GM19372 (cell line): ENCODE data around the gene LPP.
A peak's percentile ranks its signal among the peaks of the same experiment; 100 is the strongest.

Experiments
- ATAC-seq: cut with Tn5 transposase; IDR thresholded peaks from one replicate; pipeline ENCODE4 v1.9.1; 2021; ENCODE audit warnings: mild to moderate bottlenecking, low read depth, moderate library complexity; ENCODE audit not compliant: unreplicated experiment

Gene LPP

DNA sequence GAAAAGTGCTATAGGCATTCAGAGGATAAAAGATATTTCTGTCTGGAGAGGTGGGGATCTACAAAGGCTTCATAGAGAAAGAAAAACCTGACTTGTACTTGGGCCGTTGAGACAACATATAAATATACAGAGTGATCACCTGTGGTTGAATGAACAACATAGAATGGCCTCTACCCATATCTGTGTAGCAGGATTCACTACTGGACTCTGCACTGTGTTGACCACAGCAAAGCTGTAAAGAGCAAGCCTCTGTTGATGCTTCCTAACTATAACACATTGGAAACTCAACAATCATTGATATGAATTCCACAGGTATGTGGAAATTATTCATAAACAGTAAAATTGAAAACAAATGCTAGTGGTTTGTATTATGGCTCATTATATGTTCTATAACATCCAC, 19.1 kb upstream of the LPP start:
- ATAC-seq = no peak

DNA sequence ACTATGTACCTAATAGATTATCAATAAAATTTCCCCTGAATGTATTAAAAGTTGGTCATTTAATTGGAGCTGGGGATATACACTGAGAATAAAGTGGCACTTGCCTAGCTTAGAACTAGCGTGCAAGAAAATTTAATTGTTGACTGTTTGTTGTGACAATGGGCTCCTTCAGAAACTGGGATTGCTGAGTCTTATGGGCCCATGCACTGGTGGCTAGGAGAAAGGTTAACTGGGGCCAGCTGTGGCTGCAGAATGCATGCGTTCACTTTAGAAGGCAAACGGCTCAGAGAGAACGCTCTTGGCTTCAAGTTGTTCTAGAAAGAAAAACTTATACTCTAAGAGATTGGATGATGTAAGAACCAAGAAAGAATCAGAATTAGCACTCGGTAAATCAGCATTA, 18.7 kb upstream of the LPP start:
- no peak for ATAC-seq

DNA sequence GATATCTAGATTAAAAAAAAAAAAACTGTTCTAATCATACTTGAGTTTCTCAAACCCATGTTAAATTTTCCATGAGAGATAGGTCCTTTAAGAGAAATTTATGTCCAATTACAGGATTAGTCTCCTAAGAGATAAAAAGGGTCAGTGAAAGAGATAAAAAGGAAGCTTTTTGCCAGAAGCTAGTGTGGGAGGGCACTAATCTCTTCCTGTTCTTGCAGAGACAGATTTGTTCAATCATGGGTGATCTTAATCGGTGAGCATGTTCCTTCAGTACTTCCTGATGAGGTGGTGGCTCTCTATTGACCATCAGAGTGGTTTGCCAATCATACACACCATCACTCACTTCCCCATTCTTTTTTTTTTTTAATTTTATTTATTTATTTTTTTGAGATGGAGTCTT, 16.9 kb upstream of the LPP start:
- ATAC-seq = no peak

DNA sequence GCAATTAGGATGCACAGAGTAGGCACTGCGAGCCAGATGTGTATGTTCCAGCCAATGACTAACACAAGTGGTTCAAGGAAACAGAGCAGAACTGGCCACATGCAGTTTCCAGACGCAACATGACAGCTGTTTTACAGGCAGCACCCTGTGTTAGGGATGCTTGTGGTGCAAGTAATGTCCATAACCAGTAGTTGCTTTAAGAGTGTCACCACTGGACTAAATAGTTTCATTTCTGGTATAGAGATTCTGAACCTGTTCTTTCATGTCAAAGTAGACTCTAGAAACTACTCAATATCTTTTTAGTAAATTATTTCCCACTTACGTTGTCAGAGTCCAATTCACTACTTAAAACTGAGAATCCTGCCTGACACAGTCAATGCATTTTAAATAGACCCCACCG, 14.5 kb upstream of the LPP start:
- ATAC-seq = no peak

DNA sequence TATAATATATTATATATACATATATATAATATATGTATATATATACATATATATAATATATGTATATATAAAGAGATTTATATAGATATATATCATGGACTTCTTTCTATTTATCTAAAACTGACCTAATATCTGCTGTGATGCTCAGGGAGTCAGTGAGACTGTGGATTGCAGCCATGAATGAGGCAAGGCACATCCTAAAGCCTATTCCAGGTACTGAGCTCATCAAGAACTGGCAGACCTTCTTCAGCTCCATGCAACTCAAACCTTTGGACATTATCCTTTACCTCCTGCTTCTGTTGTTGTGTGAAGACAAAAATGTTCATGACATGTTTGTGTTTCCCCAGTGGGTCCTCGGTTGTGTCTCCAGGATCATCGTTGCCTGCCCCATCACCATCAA, 7.7 kb upstream of the LPP start:
- ATAC-seq = no peak

DNA sequence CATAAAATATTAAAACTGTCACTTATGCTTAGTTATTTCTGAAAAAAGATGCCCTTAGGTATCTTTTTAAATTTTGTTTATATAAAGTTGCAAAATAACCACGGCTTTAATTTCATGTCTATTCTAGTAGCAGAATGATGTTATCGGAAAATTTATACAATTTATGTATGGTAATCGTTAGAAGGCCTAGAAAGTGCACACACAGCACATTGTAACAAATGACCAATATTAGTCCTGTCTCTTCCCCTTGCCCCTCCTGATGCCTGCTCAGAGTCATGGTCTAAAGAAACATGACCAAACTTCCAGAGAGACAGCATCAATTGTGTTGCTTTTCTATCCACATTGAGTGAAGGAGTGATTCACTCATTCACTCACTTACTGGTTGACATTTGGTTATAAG, 6.2 kb upstream of the LPP start:
- ATAC-seq = no peak

DNA sequence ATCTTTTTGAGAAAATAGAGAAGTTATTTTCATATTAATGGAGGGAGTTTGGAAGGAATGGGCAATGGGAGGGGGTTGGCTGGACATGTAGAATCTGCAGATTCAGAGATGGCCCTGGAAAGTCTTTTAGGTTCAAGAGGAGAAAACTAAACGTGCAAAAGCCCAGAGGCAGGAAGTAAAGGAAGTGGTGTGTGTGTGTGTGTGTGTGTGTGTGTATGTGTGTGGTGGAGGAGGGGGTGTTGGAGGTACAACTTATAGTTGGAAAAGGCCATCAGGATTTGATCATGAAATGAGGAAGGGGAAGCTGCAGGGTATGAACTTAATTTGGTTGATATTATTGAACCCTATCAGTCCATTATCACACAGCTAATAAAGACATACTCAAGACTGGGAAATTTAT, 5.6 kb upstream of the LPP start:
- no peak for ATAC-seq

DNA sequence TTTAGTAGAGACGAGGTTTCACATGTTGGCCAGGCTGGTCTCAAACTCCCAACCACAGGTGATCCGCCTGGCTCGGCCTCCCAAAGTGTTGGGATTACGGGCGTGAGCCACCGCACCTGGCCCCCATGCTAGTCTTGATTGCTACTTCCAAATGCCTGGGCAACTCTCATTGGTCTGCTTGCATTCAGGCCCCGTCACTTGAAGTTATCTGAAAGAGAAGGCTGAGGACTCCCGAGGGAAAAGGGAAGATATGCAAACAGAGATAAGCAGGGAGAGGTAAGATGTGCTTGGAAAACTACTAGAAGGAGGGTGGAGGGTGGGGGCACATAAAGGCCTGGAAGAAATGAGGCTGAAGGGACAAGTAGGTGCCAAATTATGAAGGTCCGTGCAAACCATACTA, 4.4 kb upstream of the LPP start:
- no peak for ATAC-seq

DNA sequence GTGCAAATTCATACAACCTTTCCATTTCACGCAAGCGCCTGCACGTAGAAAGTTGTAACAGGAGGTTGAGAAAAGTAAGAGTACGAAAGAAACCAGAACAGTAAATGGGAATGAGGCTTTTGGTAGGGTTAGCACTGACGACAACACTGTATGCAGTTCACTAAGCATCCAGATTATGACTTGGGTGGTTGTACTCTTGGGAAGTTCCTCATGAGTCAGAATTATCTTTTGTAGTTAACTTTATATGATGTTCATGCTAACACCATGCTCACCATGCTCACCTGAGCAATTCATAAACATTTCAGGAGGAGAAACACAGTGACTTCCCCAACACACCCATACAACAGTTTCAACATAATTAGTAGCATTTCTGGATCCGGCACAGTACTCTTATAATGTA, 3.0 kb upstream of the LPP start:
- no peak for ATAC-seq

DNA sequence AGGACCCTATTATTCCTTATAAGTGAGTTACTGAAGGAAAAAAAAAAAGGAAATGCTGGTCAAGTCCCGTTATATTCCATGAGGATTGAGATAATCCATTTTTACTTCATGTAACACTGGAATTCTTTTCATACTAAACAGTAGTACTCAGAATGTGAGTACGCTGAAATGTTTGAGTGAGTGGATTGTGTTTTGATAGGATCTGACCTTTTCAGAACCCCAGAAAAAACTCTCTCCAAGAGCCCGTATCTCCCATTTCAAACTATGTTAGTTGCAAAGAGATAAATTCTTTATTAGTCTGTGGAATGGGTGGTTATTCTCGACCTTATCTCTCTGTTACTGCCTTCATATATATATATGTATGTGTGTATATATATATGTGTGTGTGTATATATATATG, 2.5 kb upstream of the LPP start:
- ATAC-seq = no peak

DNA sequence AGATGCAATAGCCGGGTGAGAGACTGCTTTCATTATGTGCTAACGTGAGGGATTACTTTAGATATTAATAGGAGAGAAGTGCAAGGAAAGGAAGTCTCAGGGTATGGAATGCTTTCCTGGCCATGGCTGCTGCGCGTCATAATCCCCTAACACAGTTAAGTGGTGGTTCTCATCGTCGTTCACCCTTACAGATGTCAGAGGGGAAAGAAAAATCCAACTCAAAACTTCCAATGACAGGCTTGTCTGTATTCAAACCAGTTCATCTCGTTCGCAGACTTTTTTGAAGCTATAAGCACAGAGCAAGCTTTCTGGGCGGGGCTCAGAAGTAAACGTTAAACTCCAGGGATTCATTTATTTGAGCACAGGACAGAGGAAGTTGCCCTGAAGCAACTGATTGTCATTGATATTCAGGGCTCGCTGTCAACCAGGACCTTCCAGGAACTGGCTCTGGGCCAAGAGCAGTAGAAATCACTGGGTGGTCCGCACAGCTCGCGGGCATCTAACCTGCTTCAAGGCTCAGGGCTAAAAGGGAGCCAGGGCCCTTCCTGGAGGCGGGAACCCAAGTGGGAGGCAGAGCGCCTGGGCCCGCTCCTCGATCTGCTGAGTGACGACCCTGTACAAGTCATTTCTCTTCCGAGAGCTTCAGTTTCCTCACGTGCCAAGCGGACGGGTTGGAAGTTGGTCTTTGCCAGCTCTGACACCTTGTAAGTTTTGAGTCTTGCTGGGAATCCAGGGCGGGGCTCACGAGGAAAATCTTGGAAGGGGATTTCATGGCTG, 1.1 kb upstream of the LPP start:
- no peak for ATAC-seq

DNA sequence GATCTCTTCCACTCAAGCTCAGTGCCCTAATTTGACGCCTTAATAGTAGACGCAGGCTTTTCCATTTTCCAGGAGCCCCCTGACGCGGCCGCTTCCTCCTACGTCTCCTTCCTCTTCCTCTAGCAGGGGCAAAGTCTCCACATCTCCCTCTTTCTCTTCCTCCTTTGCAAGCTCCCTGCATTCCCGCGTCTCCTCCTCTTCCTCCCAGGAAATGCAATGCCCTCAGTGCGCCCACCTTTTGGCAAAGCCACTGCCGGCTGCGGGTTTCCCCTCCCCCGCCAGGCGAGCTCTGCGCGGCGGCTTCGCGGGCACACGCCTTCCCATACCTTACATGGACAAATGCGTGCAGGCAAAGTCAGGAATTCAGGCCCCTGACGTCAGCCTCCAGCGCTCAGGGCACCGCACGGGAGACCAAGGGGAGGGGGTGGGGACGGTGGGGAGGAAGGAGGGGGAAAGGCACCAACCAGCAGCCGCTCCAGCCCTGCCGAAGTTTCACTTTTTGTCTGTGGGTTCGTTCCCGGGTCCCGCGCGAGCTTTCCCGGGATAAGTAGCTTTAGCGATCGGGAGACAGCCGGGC, 432 bp upstream of the LPP start:
- peak; percentile 18 for ATAC-seq

DNA sequence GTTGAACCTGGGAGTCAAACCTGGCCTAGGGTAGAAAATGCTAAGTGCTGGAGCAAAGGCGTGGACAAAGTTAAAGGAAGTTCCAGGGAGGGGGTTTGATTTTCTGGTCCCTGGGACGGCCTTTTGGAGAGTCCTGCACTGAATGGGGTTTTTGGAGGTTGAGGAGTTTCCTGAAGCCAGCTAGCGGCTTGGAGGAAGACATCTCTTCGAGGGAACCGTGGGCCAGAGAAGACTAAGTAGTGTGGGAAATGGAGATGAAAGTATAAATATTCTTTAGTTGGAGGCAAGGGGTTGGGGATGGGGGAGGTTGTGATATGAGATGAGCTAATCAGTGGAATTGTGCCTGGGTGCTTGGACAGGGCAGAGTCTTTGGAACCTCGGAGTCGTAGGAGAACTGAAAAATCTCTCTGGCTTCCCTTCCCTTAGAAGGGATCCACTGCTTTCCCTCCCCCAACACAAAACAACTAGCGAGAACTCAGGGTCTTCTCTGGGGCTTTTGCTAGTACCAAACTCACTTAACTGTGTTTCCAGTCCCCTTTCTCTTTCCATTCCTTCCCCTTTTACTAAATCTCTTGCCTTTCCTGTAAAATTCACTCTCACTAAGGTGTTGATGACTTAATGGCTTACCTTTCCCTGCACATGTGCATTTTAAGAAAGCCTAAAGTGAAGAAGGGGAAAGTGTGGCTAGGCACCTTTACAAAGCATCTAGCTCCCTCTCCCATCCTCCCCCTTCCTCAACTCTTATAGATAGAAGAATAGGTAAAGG, 1.0 kb downstream of the LPP start:
- ATAC-seq = no peak

DNA sequence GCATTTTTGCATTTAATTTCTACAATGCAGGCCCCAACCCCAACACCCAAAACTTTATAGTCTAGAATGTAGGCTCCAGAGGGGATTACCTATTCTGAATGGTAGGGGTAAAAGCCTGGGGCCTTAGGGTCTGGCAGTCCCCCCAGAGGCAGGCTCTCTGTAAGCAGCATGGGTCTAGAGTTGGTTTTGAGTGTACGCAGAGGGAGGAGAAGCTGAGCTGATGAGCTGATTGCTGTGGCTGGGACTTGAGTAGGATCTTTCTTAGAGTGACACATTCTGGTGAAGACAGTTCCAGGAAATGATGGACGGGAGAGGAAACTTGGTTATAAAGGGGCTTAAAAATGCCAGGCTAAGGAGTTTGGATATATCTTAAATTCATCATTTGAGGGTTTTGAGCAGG, 2.1 kb downstream of the LPP start:
- no peak for ATAC-seq

DNA sequence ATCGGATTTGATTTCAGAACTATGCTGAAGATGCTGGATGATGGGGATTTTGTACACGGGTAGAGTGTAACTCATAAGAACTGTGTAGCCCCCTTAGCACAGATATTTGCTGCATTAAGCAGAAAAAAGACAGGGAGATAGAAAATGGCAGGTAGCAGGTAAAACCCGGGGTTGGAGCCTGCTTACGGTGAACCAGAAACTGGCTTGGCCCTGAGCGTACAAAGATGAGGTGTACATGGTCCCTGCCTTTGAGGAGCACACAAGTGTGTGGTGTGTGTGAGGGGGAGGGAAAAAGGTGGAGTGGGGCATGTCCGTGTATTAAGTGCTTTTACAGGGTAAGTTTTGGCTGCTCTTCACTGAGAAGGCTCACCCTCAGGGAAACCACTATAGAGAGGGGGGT, 3.5 kb downstream of the LPP start:
- no peak for ATAC-seq

DNA sequence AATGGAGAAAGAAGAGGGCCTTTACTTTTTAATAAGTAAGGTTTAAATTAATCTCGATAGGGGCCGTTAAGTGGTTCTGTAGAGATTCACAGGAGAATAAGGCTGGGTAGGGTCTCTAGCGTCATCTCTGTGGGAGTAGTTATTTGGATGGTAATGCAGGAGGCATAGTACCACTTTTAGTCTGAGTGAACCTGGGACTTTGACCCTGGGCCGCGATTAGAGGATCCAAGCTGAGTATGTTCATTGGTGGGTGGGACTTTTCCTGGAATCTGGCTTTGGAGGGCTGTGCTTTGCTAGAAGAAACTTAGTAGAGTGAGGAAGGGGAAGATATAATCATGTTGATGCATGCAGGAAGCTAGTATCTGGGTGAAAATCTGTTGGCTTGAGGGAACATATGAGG, 4.0 kb downstream of the LPP start:
- ATAC-seq = no peak

DNA sequence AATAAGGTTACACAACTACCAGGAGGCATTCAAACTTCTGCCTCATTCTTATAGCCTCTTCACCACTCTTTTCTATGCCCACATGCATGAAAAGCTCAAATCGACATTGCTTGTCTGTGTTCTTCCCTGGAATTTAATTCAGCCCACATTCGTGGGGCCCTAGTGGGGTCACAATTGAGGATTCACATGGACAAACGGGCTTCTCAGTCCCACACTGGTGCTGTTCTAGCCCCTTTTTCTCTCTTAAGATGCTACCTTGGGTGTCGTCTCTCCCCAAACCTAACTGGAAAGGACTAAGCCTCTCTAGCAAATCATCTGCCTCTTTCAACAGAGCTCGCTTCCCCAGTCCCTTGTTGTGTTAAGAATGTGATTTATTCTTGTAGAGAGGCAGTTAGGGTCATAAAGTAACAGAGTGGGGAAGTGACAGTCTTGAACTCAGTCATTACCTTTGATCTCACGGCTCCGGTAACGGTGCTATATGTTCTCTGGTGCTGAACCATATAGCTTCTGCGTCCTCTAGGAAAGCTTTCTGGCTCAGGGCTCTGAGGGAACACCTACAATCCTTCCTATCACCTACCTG, 4.9 kb downstream of the LPP start:
- ATAC-seq = no peak

DNA sequence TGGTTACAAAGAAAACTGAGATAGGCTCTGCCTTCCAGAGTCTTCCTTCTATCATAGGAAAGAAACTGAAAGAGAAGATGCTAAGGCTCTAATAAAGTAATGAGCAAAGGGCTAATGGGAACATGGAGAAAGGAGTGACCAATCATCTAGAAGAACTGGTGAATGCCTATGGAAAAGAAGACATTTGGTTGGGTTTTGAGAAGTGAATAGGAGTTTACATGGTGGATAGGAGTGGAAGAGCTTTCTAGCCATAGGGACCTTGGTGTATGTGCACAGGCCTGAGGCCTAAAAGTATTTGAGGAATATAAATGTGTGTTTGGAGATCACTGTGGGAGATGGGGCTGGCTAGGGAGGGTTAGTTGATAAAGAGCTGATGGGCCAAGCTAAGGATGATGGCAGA, 6.8 kb downstream of the LPP start:
- no peak for ATAC-seq

DNA sequence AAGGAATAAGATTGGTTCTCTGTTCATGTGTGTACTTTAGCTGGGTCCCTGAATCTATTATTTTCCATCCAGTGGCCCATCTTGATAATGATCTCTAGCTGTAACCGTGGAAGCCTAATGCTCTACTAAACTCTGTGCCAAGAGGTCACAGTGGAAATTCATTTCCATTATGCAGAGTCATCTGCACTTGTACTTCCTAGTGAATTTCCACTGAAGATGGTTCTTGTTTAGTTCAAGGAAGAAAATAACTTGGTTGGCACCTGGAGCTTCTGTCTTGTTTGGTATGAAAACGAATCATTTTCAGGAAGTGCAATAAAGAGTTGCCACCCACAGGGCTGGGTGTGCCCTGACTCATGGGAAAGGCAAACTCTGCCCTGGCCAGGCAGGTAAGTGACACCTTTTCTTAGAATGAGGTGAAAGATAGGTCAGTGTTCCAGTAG, 10.3 kb downstream of the LPP start:
- no peak for ATAC-seq

DNA sequence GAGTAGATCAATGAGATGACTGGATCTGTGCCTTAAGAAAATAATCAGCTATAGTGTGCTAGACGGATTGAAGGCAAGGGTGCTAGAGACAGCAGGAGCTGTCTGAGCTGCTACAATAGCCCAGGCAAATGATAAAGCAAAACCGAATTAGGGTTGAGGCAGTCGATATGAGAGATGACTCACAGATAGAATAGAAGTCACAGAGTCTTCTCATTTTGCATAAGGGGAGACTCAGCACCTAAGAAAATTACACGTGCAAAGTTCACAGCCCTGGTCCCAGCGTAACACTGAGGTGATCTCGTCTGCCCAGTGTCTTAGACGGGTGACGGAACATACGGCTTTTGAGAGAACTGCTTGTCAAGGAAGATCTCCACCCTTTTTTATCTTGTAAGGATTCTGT, 11.6 kb downstream of the LPP start:
- no peak for ATAC-seq

DNA sequence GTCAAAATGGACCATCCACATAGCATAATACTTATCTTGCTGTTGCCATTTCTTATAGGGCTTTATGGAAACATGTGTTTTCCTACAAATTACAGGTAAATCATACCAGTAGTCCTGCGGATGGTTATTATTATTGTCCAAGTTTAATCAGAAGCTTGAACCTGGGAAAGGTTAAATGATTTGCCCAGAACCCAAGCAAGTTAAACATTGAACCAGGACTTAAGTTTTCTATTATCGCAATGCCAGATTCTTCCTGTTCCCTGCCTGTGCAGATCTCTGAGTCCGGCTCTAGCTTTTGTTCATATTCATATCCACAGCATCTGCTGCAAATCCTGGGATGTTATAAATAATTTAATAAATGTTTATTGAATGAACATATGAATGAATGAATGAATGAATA, 12.5 kb downstream of the LPP start:
- ATAC-seq = no peak

DNA sequence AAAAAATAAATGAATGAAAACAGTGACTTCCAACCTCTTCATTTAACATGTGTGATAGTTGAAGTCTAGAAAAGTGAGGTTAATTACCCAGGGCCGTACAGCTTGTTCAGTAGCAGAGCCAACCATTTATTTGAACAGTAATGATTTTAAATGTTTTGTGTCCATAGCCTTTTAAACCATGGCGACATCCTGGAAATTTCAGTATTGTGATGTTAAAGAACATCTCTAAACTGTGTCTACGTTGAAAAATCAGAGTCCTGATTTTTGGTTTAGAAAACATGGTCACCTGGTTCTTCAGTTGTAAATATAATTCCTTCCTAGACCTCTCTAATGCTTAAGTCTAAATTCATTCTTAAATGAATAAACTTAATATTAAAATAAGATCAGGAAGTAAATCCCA, 14.2 kb downstream of the LPP start:
- no peak for ATAC-seq
